HCEC 1CT (cell line): ENCODE data around the gene HDAC4.

Source experiments
- DNase-seq: peaks from one replicate; pipeline ENCODE4 v3.0.0-alpha.2; 2017

HDAC4 gene

DNA sequence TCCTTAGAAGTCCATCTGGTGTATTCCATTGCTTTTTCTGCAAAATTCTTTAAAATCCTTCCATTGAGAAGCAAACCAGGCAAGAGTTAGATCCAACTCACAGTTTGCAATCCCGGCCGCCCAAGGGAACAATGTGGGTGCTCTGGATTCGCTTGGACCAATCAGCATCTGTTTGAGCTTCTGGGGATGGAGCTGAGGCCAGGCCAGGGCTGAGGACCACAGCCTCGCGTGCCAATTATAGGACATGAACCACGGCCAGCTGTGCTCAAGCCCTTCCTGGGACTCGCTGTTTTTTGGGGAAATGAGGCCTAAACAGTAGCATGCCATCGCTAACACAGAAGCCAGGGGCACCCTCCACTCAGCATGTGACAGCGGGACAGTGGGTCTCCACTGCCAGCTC is 270.8 kb downstream of the HDAC4 start:
- DNase-seq = no peak

DNA sequence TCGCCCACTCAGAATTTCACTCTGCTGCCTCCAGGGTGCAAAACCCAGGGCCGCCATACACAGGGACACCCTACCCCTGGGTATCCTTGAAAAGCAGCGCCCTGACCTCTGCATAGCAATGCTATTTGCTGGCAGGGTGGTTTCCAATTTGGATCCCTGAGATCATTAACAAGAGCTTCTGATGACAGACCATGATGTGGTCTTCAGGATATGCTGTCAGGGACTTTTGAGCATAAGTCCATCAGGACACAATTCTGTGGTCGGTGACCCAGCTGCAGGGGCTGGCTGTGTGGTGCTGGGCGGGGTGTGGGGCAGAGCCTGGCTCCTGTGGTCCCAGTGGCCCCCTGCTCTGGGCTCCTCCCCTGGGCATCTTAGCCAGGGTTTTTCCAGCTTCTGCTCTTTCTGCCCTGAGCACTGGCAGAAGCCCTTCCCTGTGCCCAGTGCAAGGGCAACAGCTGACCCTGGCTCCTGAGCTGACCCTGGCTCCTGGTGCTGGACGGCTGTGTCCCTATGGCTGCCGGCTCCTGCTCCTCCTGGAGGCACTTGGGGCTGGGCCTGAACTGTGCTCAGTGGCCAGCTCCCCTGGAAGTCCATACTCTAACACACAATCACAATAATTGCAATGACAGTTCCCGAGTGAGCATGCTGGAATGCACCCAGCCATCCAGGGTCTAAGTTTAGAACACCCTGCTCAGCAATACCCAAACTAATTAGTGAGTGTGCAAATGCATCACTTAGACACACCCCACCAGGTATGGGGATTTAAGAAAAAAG is 271.5 kb downstream of the HDAC4 start:
- no peak for DNase-seq

DNA sequence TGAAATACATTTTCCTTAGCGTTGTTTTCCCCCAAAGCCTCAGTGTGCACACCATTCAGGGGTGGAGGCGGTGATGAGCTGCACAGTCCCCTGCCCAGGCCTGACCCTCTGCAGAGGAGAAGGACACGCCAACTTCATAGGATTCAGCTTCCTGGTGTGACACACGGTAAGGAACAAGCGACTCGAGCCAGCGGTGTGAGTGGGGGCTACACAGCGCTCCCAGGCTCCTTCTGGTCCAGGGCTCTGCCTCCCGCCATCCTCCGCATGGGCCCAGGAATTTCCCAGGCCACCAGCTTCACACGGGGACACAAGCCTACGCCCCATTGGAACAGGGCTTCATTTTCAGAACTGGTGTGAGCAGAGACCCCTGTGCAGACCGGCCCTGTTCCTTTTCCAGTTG is 272.1 kb downstream of the HDAC4 start:
- no peak for DNase-seq

DNA sequence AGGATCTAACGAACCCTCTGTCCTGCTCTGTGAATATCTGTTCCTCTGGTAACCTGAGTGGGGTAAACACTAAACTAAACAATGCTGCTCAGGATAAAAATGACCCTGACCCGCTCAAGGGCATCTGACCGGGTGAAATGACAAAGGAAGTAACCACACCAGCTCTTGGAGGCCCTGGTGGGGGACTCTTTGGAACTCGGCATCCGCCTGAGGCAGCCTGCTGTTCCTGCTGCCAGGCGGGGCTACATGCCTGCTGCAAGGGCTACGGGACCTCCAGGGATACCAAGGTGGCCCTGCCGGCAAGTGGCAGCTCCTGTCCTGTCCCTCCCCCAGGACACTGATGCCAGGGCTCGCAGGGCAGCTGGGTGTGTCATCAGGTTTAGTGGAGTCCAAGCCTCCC is 273.3 kb downstream of the HDAC4 start:
- no peak for DNase-seq

DNA sequence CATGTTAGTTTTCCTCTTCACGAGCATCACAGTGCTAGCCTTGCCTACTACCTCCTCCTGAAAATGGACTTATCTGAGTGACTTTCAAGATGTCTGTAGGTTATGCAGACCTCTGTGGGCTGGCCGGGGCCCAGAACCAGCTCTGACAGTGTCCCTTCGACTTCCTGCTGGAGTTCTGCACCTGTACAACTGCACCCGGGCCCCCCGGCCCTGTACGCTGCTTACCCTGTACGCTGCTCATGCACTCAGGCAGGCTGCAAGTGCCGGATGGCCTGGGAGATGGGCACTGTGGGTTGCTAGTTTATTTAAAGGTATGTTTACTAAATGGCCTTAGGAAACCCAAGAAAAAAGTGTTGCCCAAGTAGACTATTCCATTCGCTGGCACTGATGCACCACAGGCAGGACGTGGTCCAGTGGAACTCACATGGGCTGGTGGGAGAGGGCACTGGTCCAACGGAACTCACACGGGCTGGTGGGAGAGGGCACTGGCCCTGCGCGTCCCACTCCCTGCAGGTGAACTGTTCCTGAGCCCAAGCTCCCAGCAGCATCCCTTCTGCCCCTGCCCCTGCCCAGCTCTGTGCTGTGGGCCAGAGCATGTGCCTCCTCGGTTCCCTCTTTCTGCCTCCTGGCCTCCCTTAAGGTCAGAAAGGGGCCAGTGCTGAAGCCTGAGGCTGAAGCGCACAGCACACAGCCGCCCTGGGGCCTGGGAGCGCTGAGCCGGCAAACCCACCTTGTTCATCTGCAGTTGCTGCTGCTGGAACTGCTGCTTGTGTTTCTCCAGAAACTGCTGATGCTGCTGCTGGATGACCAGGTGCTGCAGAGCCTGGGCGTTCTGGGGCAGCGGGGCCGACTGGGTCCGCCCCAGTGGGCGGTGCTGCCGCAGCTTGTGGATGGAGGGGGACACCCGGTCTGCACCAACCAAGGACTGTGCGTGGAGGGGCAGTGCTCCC is 274.8 kb downstream of the HDAC4 start:
- no peak for DNase-seq

DNA sequence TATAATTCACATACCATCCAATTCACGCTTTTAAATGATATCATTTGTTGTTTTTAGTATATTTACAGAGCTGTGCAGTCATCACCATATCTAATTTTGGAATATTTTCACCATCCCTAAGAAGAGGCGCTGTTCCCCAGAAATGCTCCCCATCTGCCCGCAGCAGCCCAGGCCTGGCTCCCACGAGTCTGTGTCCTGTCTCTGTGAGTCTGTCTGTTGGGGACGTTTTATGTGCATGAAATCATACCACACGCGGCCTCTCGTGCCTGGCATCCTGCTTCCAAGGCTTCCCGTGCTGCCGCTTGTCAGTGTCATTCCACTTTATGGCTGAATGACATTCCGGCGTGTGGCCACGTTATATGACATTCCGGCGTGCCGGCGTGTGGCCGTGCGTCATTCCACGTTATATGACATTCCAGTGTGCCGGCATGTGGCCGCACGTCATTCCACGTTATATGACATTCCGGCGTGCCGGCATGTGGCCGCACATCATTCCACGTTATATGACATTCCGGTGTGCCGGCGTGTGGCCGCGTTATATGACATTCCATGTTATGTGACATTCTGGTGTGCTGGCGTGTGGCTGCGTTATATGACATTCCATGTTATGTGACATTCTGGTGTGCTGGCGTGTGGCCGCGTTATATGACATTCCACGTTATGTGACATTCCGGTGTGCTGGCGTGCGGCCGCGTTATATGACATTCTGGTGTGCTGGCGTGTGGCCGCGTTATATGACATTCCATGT is 276.5 kb downstream of the HDAC4 start:
- no peak for DNase-seq

DNA sequence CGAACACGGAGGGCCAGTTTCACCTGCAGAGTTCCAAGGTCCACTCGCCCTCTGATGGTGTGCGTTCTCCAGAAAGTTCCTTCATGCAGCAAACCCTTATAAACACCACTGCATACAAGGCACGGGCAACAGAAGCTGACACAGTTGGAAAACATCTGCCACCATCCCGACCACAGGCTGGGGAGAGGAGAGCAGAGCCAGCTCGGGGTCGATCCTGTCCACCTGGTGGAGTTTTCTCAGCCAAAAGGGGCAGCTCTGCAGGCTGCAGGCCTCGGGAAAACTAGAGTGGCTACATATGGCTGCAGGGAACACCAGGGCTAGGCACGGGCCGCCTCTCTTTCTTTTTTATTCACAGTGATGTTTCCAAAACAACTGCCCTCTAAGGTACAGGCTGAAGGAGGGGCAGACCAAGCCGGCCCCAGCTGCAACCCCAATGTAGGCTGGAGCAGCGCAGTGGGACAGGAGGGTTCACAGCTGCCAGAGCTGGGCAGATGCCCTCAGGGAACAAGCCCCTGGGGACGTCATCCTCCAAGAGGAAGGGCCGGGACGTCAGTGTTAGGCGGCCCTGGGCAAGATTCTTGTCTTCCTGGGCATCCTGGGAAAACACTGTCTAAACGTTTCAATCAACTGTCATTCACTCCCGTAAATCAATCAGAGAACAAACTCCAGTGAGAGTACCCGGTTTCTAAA is 278.3 kb downstream of the HDAC4 start:
- no peak for DNase-seq

DNA sequence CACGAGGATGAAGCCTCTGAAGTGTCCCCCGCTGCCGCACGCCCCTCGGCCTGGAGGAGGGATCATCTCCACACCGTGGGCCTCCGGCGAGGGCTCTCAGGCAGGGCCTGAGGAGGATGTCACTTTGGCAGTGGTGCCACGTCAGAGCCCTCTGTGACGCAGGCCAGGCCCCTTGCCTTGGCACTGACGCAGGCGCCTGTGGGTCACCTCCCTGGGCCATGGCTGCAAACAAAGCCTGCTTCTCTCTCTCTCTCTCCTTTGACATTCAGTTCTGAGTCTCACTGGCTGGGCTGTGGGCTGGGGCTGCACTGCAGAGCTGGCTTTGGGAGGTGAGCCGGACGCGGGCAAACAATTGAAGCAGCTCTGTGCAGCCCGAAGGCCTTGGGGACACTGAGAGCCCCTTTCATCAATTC is 279.2 kb downstream of the HDAC4 start:
- no peak for DNase-seq

DNA sequence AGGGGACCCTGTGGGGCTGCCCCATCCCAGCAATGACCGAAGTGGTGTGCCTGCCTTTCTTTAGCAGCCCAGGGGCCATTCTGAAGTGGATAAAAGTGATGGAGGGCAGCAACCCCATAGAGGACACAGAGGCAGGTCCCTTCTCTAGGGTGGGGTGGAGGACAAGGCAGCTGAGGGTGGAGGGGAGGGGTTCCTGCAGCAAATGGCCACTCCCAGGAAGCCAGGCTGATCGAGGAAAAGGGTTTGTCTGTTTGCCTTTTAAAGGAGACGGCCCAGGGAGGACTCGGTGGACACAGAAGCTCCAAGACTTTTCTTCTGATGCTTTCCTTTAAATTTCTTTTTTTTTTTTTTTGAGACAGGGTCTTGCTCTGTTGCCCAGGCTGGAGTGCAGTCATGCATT is 280.2 kb downstream of the HDAC4 start:
- DNase-seq = no peak

DNA sequence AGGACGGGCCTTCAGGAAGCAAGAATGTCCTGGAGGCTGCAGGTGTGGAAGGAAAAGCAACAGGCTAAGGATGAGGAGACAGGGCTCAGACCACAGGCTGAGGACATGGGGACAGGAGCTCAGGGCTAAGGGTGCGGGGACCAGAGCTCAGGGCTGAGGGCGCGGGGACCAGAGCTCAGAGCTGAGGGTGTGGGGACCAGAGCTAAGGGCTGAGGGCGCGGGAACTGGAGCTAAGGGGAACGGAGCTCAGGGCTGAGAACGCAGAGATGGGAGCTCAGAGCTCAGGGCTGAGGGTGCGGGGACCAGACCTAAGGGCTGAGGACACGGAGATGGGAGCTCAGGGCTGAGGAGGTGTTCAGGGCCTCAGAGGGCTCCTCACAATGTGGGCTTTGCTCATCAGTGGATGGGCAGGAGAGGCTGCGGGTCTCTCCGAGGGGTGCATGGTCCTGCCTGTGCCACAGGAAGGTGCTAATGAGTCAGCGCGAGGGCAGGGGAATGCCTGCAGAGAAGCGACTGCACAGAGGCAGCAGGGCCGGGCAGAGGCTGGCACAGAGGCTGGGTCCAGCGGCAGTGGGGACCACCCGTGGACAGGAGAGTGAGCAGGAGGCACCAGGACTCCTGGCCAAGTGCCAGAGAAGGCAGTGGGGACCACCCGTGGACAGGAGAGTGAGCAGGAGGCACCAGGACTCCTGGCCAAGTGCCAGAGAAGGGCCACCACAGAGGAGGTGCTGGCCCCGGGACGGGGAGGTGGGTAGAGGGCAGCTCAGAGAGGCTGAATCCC is 281.3 kb downstream of the HDAC4 start:
- DNase-seq = no peak

DNA sequence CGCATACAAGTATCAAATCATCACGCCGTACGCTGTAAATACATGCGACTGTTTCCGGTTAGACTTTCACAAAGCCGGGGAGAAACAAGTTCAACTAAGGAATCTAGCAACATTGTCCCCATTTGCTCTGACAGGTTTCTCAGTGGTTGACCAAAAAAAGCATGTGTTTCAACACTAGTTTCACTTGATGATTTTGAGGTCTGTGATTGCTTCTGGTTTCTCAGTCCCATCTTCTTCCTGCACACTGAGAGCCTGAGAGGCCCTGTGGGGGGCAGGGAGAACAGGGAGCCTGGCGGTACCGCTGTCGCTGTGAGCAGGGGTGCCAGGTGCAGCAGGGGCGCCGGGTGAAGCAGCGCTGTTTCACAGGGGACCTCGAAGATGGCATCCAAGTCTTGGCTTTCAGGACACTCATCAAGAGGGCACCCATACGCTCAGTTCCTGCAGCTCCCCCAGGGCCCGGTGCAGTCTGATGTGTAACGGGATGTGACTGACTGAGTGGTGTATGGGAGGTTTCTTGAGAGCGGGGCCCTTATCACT is 282.1 kb downstream of the HDAC4 start:
- DNase-seq = no peak

DNA sequence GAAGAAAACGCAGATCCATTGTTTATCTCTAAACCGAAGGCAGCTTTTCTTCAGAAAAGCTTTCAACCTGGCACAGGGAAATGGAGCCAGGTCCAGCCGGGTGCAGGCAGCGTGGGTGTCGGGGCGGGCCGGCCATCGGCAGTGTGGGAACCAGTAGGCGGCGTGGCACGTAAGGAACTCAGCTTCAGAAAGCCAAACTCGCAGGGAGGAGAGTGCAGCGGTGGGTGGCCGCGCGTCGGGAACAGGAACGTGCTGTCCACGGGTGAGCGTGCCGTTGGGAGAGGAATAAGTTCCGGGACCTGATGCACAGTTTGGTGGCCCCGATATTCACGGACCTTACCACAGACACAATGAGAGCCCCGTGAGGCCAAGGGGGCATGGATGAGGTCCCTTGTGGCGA is 282.6 kb downstream of the HDAC4 start:
- DNase-seq = no peak

DNA sequence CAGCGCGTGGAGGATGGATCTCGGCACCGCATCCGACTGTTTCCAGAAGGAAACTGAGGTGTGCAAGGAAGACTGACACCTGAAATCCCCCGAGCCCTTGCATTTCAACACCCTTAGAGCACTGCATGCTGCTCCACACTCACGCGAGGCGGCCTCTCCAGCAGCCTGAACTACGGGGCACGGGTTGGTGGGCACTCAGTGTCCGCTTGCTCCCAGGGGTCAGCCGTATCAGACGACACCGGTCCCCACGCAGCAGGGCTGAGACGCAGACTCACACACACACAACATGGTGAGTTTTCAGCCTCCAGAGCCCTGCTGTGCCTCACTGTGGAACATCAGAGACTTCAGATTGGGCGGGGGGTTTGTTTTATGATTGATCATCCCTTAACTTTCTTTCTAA is 283.0 kb downstream of the HDAC4 start:
- DNase-seq = no peak

DNA sequence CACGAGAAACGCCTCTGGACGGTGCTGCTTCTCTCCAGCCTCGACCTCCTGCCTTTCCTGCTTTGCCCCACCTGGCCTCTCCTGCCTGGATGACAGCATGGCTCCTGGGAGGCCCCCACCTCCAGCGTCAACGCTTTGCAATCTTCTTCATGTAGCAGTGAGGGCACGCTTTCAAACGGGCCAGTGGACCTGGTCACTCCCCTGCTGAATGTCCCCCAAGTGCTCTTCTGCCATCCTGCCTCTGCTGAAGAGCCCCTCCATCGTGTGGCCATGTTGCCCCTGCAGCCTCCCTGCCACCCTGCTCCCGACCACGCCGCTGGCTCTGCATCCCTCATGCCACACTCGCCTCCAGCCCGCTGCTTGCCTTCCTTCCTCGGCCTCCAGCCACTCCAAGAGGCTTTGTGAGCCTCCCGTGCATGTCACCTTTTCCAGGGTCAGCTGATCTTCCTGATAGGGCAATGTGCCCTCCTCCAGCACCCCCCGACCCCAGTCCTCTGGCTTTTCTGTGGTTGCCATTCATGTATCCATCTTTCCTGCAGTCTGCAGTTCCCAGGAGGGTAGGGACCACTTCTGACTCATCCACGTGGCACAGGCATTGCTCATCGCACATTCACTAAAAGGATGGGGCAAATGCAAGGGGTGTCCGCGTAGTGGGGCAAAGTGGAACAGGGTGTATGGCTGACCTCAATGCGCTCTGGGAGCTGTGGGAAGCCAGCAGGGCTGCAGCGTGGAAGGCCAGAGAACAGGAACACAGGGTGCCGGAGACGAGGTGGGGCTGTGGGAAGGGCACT is 284.2 kb downstream of the HDAC4 start:
- DNase-seq = peak; percentile 4

DNA sequence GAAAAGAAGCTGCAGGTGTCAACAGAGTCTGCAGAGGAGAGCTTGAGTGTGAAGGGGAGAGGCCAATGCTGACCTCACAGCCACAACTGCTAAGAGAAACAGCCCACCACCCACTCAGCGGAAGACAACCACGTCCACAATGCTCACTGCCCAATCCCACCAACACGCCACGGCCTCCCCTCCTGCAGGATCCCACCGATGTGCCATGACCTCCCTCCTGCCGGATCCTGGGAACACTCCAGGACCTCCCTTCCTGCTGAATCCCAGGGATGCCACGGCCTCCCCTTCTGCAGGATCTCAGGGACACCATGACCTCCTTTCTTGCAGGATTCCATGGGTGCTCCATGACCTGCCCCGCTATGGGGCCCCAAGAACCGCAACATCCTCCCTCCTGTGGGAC is 285.2 kb downstream of the HDAC4 start:
- DNase-seq = no peak

DNA sequence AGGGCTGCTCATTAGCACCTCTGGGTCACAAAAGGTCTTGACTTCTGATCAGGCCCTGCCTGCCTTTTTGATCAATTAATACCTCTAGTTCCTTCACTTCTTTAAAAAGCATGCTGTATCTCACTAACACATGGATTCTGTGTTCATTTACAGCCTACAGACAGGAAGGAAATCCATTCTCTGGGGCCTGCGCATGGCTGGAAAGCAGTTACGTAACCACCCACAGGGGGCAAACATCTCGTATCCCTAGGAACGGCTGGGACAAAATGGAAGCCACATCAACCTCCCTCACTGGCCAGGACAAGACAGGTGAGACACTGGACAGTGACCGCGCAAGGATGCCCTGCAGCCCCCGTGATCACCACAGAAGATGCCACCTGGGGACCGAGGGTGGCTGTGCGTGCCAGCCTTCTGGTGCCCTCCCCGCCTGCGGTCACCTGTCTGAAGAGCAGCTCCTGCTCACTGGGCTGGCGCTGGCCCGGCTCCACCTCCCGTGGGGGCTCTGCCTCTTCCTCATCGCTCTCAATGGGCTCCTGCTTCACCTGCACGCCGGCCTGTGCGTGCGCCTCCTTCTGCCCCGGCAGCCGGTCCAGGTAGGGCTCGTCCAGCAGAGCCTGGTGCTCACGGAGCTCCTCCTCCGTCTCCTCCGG is 286.1 kb downstream of the HDAC4 start:
- DNase-seq = no peak

DNA sequence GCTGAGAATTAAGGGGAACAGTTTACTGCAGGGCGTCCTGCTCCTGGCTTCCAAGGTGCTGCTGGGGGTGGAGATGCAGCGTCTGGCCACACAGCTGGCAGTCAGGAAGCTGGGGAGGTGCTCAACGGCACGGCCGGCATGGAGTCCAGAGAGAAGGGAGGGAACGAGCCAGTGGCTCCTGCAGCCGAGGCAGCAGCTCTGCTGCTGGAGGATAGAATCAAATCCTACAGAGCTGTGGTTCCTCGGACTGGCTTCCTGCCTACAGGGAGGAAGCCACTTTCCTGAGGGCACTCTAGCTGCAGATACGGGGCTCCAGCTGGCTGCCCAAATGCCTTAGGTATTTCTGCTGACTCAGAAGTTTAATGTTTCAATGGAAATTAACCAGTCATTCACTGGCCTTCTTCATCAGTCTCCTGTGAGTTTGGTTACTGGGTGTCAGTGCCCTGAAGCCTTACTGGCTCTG is 286.7 kb downstream of the HDAC4 start:
- peak; percentile 19 for DNase-seq

DNA sequence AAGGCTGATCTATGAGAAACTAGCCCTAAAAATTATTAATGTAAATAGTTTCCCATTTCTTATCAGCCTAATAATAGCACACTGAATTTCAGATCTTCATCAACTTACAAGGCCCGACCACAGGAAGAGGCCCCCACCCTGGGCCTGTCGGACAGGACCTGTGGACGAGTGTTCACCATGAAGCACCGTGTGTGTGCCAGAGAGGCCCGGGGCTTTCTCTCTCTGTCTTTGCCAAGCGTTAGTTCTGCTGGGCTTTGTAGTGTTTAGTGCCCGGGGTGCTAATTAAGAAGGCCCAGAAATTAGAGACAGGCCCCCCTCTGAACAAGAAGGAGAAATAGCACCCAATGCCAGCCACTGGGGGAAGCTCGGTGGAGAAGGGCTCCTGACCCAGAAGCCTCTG is 287.2 kb downstream of the HDAC4 start:
- no peak for DNase-seq

DNA sequence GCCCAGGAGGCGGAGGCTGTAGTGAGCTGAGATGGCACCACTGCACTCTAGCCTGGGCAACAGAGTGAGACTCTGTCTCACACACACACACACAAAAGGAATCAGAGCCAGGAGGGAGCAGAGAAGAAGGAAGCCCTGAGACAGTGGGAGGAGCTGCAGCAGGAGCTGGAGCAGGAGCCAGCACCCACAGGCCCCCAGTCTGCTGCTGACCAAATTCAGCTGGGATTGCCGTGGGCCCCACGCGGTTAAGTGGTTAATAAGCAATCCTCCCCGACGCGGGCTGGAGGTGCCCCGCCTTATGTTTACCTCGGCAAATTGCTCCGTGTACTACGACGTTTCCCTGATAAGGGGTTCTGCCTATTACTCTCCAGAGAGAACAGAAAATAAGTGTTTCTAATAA is 287.6 kb downstream of the HDAC4 start:
- no peak for DNase-seq

DNA sequence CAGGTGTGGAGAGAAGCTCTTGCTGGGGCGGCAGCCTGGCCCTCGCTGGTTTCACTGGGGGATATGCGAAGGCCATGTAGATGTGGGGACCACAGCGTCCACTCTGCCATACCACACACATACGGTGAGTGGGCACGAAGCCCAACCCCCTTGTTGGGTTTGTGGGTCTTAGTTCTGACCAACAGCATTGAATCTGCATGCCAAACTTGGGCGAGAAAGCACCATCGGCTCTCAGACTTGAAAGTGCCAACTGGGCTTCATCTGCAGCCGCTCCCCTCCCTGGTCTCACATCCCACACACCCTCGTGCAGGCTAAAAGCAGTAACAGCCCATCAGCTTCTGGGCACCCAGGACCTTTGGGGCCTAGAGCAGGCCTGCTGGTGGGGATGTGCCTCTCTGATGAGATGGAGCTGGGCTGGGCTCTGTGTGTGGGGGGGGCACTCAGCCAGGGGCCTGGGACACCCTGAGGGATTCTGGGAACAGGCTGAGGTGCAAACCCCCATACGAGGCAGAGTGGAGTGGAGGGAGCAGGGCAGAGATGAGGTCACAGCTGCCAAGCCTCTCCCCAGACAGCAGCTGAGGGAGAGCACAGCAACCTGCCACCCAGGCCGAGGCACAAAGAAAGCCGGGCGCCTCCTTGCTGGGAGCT is 288.6 kb downstream of the HDAC4 start:
- no peak for DNase-seq
